Measurements from ENCODE around the gene CPA1.

GRCh38 chr7:130379532-130379920 lies 768 bp upstream of the CPA1 start:
- TF ChIP-seq, protein P1, sequence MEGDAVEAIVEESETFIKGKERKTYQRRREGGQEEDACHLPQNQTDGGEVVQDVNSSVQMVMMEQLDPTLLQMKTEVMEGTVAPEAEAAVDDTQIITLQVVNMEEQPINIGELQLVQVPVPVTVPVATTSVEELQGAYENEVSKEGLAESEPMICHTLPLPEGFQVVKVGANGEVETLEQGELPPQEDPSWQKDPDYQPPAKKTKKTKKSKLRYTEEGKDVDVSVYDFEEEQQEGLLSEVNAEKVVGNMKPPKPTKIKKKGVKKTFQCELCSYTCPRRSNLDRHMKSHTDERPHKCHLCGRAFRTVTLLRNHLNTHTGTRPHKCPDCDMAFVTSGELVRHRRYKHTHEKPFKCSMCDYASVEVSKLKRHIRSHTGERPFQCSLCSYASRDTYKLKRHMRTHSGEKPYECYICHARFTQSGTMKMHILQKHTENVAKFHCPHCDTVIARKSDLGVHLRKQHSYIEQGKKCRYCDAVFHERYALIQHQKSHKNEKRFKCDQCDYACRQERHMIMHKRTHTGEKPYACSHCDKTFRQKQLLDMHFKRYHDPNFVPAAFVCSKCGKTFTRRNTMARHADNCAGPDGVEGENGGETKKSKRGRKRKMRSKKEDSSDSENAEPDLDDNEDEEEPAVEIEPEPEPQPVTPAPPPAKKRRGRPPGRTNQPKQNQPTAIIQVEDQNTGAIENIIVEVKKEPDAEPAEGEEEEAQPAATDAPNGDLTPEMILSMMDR (IDR thresholded peaks at IDR 0.05; ENCODE audit: low read depth, low read length): no peak
- no peak for TF ChIP-seq EZH2phosphoT487 (IDR thresholded peaks at IDR 0.05; ENCODE audit: low read depth)

Data from OCI-LY3 (cell line).